Calu3 (cell line): ENCODE results near the gene CEP41. TPM values are rescaled to one million over a fixed set of nuclear protein-coding genes. Genes with fewer than 3 reads are reported as not detected.

ENCODE experiments used
- BruUV-seq: library from RNA; stranded (reverse); fragments of 400-500 nt; replicated peaks from 2 replicates; lab custom pipeline; 2021; lab: Mats Ljungman, UMichigan
- CTCF ChIA-PET: fragments of 300-600 bp; sonication (Branson Sonifier 250); formaldehyde crosslinking; loops from one replicate; lab custom pipeline; 2022; ENCODE audit warnings: antibody characterized with exemption; lab: Charles Lee
- DNase-seq: peaks from one replicate; pipeline ENCODE4 v3.0.0; 2022
- H3K27ac Mint-ChIP-seq: one replicate; pipeline ENCODE4 v1.8.0; 2022; ENCODE audit warnings: mixed read lengths; ENCODE audit not compliant: unreplicated experiment
- H3K27me3 Mint-ChIP-seq: one replicate; pipeline ENCODE4 v1.8.0; 2022; ENCODE audit warnings: mixed read lengths; ENCODE audit not compliant: unreplicated experiment
- H3K36me3 Mint-ChIP-seq: one replicate; pipeline ENCODE4 v1.8.0; 2022; ENCODE audit warnings: mild to moderate bottlenecking, moderate library complexity, mixed read lengths; ENCODE audit not compliant: insufficient read depth, unreplicated experiment
- H3K4me1 Mint-ChIP-seq: one replicate; pipeline ENCODE4 v1.8.0; 2022; ENCODE audit warnings: mild to moderate bottlenecking, low read depth, mixed read lengths; ENCODE audit not compliant: unreplicated experiment
- H3K4me3 Mint-ChIP-seq: one replicate; pipeline ENCODE4 v1.8.0; 2022; ENCODE audit warnings: mild to moderate bottlenecking, low read depth, moderate library complexity, mixed read lengths; ENCODE audit not compliant: unreplicated experiment
- H3K9me3 Mint-ChIP-seq: one replicate; pipeline ENCODE4 v1.8.0; 2022; ENCODE audit warnings: low read depth, mixed read lengths; ENCODE audit not compliant: unreplicated experiment
- intact Hi-C: fragments of 100-400 bp; cut with micrococcal nuclease; formaldehyde crosslinking; loops from one replicate; pipeline ENCODE4 v1.10.0; 2022; ENCODE audit not compliant: unreplicated experiment
- total RNA-seq: library from RNA; stranded (reverse); gene quantifications from 2 replicates; pipeline ENCODE4 v1.2.3, GENCODE V29; 2022
- TF ChIP-seq, protein P1 (sequence below): fragments of 200-600 bp; IDR thresholded peaks from one replicate; pipeline ENCODE4 v1.8.0; 2022; ENCODE audit warnings: antibody characterized with exemption; ENCODE audit not compliant: unreplicated experiment

Gene CEP41
- total RNA-seq, 1 experiment from 2014 or later, result 21.6 TPM

DNA sequence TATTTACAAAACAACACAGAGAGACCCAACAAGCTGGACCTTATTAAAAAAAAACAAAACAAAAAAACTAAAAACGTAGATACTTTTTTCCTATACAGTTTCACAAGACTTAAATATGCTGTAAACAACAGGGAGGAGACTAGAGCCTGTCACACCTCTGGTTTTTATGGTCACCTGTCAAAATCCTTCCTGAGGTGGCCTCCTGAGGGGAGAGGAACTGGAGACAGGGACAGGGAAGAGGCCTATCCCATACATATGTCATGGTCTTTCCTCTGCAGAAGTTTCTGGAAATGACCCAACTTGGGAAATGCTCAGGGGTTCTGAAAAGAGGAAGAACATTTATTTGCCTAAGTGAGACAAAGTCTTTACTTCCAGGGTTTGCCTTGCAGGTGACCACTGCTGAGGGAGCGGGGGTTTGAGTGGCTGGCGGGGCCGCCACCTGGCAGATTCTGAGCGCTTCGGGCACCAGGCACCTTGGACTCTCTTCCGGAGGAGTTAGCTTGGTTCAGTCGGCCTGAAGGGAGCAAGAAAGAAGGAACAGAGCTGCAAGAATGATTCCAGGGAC lies 42.2 kb downstream of the CEP41 start:
- Mint-ChIP-seq H3K27ac (no peak overlapping the region), H3K27me3 (no peaks in the 10 kb centered on the region), H3K36me3 (no peaks in the 10 kb centered on the region), H3K9me3 (no peaks in the 10 kb centered on the region), H3K4me1 (no peaks in the 10 kb centered on the region), H3K4me3 (no peak overlapping the region)
- CTCF ChIA-PET, result no interaction called here
- DNase-seq, result no peak
- no TSS peak for BruUV-seq
- TF ChIP-seq, protein P1, sequence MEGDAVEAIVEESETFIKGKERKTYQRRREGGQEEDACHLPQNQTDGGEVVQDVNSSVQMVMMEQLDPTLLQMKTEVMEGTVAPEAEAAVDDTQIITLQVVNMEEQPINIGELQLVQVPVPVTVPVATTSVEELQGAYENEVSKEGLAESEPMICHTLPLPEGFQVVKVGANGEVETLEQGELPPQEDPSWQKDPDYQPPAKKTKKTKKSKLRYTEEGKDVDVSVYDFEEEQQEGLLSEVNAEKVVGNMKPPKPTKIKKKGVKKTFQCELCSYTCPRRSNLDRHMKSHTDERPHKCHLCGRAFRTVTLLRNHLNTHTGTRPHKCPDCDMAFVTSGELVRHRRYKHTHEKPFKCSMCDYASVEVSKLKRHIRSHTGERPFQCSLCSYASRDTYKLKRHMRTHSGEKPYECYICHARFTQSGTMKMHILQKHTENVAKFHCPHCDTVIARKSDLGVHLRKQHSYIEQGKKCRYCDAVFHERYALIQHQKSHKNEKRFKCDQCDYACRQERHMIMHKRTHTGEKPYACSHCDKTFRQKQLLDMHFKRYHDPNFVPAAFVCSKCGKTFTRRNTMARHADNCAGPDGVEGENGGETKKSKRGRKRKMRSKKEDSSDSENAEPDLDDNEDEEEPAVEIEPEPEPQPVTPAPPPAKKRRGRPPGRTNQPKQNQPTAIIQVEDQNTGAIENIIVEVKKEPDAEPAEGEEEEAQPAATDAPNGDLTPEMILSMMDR, result no peak
- intact Hi-C loops, result no loop called here

DNA sequence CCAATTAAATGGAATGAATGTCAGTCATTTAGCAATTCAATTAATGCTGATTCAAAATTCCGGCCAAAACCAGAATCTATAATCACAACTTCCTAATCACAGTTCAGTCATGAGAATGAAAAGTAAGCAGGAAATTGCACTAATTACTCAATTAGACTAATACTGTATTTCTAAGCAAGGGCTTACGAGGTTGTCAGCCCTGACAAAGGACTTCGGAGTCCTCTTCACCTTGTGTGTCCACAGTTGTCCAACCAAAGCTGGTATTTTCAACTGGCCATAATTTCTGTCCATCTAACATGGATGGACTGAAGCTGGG lies 43.1 kb downstream of the CEP41 start:
- DNase-seq, result no peak
- TF ChIP-seq, protein P1, result no peak

DNA sequence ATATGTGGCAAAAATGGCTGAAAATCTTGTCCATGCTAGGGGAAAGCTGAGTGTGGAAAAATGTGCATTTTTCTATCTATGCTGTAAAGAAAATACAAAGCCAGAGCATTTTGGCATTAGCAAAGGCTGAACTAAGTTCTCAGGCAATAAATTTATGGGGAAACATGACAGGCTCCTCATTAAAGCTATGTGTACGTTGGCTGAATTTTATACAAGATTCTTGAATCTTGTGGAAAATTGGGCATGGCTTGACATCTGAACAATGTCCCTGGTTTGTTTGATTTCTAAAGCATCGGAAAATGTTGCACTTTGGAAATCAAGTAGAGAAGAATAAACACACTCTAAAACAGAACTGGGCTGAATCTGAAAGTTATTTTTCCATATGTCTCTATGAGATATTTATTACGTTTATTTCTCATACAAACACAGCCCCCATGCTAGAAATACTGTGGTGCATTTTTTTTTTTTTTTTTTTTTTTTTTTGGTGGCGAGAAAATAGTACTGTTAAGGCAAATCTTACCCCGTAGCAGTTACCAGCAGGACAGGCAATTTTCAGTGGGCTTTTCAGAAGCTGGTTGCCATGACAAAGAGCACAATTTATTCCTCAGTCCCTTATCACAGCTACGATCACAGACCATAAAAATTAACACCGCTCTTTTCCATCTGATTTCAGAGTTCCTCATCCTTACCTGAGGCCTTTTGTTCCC lies 43.6 kb downstream of the CEP41 start:
- Mint-ChIP-seq H3K36me3 (no peaks in the 10 kb centered on the region), H3K27me3 (no peaks in the 10 kb centered on the region), H3K4me3 (no peak overlapping the region), H3K9me3 (no peaks in the 10 kb centered on the region), H3K27ac (no peak overlapping the region), H3K4me1 (no peaks in the 10 kb centered on the region)
- no TSS peak for BruUV-seq
- TF ChIP-seq, protein P1, result no peak
- no peak for DNase-seq
- CTCF ChIA-PET, result no interaction called here
- intact Hi-C loops, result no loop called here

More for the DNA sequence above, 43.1 kb downstream of the CEP41 start:
- H3K4me1 Mint-ChIP-seq, result no peaks in the 10 kb centered on the region
- intact Hi-C loops, result no loop called here
- no peak overlapping the region for H3K27ac Mint-ChIP-seq
- BruUV-seq, result no TSS peak
- CTCF ChIA-PET, result no interaction called here
- H3K4me3 Mint-ChIP-seq, result no peak overlapping the region
- no peaks in the 10 kb centered on the region for H3K36me3 Mint-ChIP-seq
- H3K9me3 Mint-ChIP-seq, result no peaks in the 10 kb centered on the region
- no peaks in the 10 kb centered on the region for H3K27me3 Mint-ChIP-seq

DNA sequence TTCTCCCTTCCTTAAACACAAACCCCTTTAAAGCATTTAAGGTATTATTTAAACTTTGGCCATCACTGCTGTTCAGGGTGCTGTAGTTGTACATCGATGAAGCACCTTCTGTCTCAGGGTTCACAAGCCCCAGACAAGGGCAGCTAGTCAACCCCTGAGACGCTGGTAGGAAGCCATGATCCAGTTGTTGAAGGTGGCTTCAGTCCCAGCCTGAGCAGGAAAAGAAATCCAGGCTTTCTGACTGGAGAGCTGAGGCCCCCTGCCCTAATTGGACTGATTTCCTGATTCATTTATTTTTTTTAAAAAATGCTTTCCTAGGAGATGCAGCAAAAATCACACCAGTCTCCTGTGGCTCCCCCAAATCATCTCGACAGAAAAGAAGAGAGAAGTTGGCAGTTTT lies 44.7 kb downstream of the CEP41 start:
- BruUV-seq, result no TSS peak
- H3K4me3 Mint-ChIP-seq, result no peak overlapping the region
- H3K27me3 Mint-ChIP-seq, result no peaks in the 10 kb centered on the region
- no peaks in the 10 kb centered on the region for H3K4me1 Mint-ChIP-seq
- no peak overlapping the region for H3K27ac Mint-ChIP-seq
- TF ChIP-seq, protein P1, result no peak
- CTCF ChIA-PET, result no interaction called here
- intact Hi-C loops, result no loop called here
- no peak for DNase-seq
- H3K36me3 Mint-ChIP-seq, result no peaks in the 10 kb centered on the region
- H3K9me3 Mint-ChIP-seq, result no peaks in the 10 kb centered on the region
